HUDEP-2 (cell line): ENCODE measurements around the gene PODXL2.
A peak's percentile ranks its signal among the peaks of the same experiment; 100 is the strongest.
"Not testable (repeated sequence)": the region's sequence is repeated elsewhere in the genome, so short reads cannot be mapped to it uniquely, and the experiment has no call there.

ENCODE experiments used
- DNase-seq, 76 experiments: peaks; one replicate each; lab custom pipeline; 2025; ENCODE audit not compliant: unreplicated experiment in 76 of 76; lab: John Stamatoyannopoulos, UW

The PODXL2 gene

GRCh38 chr3:127672429-127673190, 43.6 kb downstream of the PODXL2 start, which contains the start of gene ABTB1:
ABTB1 (plus strand) TSS chr3:127672952; CDS start chr3:127673026, 74 bp downstream.
- peak in 70 of 76 experiments; percentile 3 to 86 (median 68) for DNase-seq

- peak in 6 of 76 experiments; percentile 9 to 45 (median 27) for DNase-seq
These were observed 44.5 kb downstream of the PODXL2 start for GRCh38 chr3:127673191-127674100.

GRCh38 chr3:127674101-127674721, 45.2 kb downstream of the PODXL2 start:
- no peak for DNase-seq

- no peak for DNase-seq
These were observed 45.8 kb downstream of the PODXL2 start for GRCh38 chr3:127674790-127675189.

- DNase-seq: no peak
These were observed 46.8 kb downstream of the PODXL2 start for GRCh38 chr3:127675651-127676391.

- DNase-seq: no peak
These were observed 47.5 kb downstream of the PODXL2 start for GRCh38 chr3:127676456-127676855.

- no peak for DNase-seq
These were observed 48.0 kb downstream of the PODXL2 start for GRCh38 chr3:127676921-127677351.

- DNase-seq: no peak
These were observed 48.7 kb downstream of the PODXL2 start for GRCh38 chr3:127677541-127678314.

GRCh38 chr3:127678315-127678599, 49.3 kb downstream of the PODXL2 start:
- DNase-seq: no peak

GRCh38 chr3:127678611-127679533, 49.9 kb downstream of the PODXL2 start:
- DNase-seq: no peak

GRCh38 chr3:127679534-127680145, 50.7 kb downstream of the PODXL2 start:
- no peak for DNase-seq

- no peak for DNase-seq
These were observed 51.2 kb downstream of the PODXL2 start for GRCh38 chr3:127680146-127680661.

GRCh38 chr3:127680798-127681221, 51.8 kb downstream of the PODXL2 start:
- DNase-seq: no peak

- not testable (repeated sequence) for DNase-seq
These were observed 53.2 kb downstream of the PODXL2 start for GRCh38 chr3:127682175-127682554.

- no peak for DNase-seq
These were observed 53.6 kb downstream of the PODXL2 start for GRCh38 chr3:127682561-127682960.

GRCh38 chr3:127684871-127685707, 56.1 kb downstream of the PODXL2 start:
- DNase-seq: no peak
